Measurements from ENCODE around the gene TMEM9. TPM values are rescaled to one million over a fixed set of nuclear protein-coding genes. Genes with fewer than 3 reads are reported as not detected.

TMEM9 gene
- total and polyA plus RNA-seq, 2 experiments from 2014 or later: 70.3 to 81.0 TPM

DNA sequence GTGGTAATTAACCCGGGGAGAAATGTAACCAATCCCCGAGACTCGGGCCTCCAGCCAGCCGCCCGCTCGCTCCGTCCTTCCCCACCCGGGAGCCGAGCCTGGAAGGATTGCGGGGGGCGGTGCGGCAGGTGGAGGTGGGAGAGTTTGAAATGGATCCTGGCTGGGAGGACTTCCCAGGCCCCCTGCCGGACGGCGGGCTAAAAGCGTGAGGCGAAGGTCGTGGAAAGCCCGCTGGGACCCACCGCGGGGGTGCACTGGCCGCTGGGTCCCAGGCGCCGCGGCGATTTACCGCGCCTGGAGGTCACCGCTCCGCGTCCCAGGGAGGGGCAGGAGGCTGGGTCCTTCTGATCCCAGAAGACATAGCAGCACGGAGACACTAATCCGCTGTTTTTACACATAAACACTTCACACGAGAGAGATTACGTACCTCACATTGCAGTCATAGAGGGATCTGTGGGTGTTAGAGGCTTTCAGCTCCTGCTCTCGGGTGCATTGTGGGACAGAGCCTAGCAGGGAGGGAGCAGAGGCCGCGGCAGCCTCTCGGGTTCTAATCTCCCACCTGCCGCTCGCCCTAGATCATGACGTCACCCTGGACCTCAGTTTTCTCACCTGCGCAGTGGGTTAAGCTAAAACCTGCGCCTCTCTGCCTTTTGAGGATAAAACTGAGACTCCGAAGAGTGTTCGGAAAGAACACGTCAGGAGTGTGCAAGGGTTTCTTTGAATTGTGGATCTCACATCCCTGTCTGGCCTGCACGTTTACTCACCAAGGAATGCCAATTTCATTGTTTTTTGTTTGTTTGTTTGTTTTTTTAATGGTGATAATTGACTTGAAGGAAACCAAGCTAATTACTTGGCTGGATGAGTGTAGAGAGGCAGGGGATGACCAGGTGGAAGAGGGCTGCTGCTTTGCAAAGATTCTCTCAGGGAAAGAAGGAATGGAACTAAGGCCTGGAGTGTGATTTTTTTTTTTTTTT, 17.1 kb upstream of the TMEM9 start:
- H3K36me3 ChIP-seq (ENCODE audit: low read depth): no peaks in the 10 kb centered on the region
- H3F3A ChIP-seq (ENCODE audit: insufficient read depth): peaks cover 12% of the 10 kb centered on the region; the same call in 1 of the 2 replicates
- no peaks in the 10 kb centered on the region for H3K9me3 ChIP-seq (ENCODE audit: low read depth)
- H3K4me1 ChIP-seq (ENCODE audit: insufficient read depth): peaks cover 4% of the 10 kb centered on the region; the same call in 1 of the 2 replicates
- DNase-seq: peak; percentile 80
- H3K79me2 ChIP-seq (ENCODE audit: insufficient read depth): no peaks in the 10 kb centered on the region
- whole genome bisulfite sequencing, 2 experiments (ENCODE audit: low coverage in 1 of 2, low lambda C conversion rate in 2 of 2, missing lambda C conversion rate in 2 of 2): 14 to 16% methylated on average over 47 to 48 of the region's 48 CpGs
- H3K4me2 ChIP-seq (ENCODE audit: unreplicated experiment): peak overlapping the region; percentile 94
- peak overlapping the region; percentile 89 for H3K9ac ChIP-seq
- in situ Hi-C loops (cut with MboI): no loop called here
- H2AFZ ChIP-seq: peak overlapping the region; percentile 96
- H3K4me3 ChIP-seq: peak overlapping the region; percentile 87
- peak overlapping the region; percentile 70 for H3K27ac ChIP-seq
- H4K20me1 ChIP-seq (ENCODE audit: insufficient read depth): no peaks in the 10 kb centered on the region
- no peaks in the 10 kb centered on the region for H3K27me3 ChIP-seq (replicated peaks; ENCODE audit: insufficient read depth)
- H3K9me2 ChIP-seq (ENCODE audit: insufficient read depth): no peaks in the 10 kb centered on the region
- no peak for TF ChIP-seq EZH2 (IDR thresholded peaks at IDR 0.05; ENCODE audit: insufficient read depth, poor library complexity, severe bottlenecking)
- TF ChIP-seq EZH2phosphoT487 (IDR thresholded peaks at IDR 0.05; ENCODE audit: insufficient read depth, low read depth): no peak

- H3F3A ChIP-seq (ENCODE audit: insufficient read depth): peaks cover 12% of the 10 kb centered on the region; the same call in 1 of the 2 replicates
- H4K20me1 ChIP-seq (ENCODE audit: insufficient read depth): no peaks in the 10 kb centered on the region
- peak overlapping the region; percentile 70 for H3K27ac ChIP-seq
- peak overlapping the region; percentile 87 for H3K4me3 ChIP-seq
- no peaks in the 10 kb centered on the region for H3K27me3 ChIP-seq (replicated peaks; ENCODE audit: insufficient read depth)
- peaks cover 4% of the 10 kb centered on the region; the same call in 1 of the 2 replicates for H3K4me1 ChIP-seq (ENCODE audit: insufficient read depth)
- DNase-seq: peak; percentile 97
- no peak for TF ChIP-seq EZH2 (IDR thresholded peaks at IDR 0.05; ENCODE audit: insufficient read depth, poor library complexity, severe bottlenecking)
- peak; percentile 87; the same call in 1 of the 2 replicates for TF ChIP-seq EZH2phosphoT487 (IDR thresholded peaks at IDR 0.05; ENCODE audit: insufficient read depth, low read depth)
- H3K9me2 ChIP-seq (ENCODE audit: insufficient read depth): no peaks in the 10 kb centered on the region
- peak overlapping the region; percentile 89 for H3K9ac ChIP-seq
- H3K79me2 ChIP-seq (ENCODE audit: insufficient read depth): no peaks in the 10 kb centered on the region
- no peaks in the 10 kb centered on the region for H3K9me3 ChIP-seq (ENCODE audit: low read depth)
- peak overlapping the region; percentile 94 for H3K4me2 ChIP-seq (ENCODE audit: unreplicated experiment)
- peak overlapping the region; percentile 96 for H2AFZ ChIP-seq
- no peaks in the 10 kb centered on the region for H3K36me3 ChIP-seq (ENCODE audit: low read depth)
- in situ Hi-C loops (cut with MboI): no loop called here
- 1 to 2% methylated on average over 25 to 26 of the region's 26 CpGs for WGBS, 2 experiments (ENCODE audit: low coverage in 1 of 2, low lambda C conversion rate in 2 of 2, missing lambda C conversion rate in 2 of 2)
Measured at GRCh38 chr1:201170533-201171062, 16.3 kb upstream of the TMEM9 start.

GRCh38 chr1:201169971-201170532, 15.8 kb upstream of the TMEM9 start:
- TF ChIP-seq EZH2 (IDR thresholded peaks at IDR 0.05; ENCODE audit: insufficient read depth, poor library complexity, severe bottlenecking) (no peak), EZH2phosphoT487 (IDR thresholded peaks at IDR 0.05; ENCODE audit: insufficient read depth, low read depth) (no peak)
- H3K9ac ChIP-seq: peak overlapping the region; percentile 89

DNA sequence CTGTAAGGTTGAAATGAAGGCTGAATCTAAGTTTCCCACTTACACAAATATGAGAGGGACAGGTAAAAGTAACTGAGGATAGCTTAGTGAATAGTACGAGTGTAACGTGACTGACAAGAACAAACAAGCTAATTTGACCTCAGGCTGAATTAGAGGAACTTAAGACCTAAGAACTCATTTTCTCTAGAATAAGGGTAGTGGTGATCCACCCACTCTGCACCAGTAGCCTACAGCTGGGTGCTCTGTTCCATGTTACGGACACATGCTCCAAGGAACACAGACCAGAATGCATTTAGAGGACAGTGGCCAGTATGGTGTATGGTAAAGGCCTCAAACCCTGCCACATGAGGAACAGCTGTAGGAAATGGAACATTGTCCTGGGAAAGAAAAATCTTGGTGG, 14.9 kb upstream of the TMEM9 start:
- TF ChIP-seq EZH2 (IDR thresholded peaks at IDR 0.05; ENCODE audit: insufficient read depth, poor library complexity, severe bottlenecking) (no peak), EZH2phosphoT487 (IDR thresholded peaks at IDR 0.05; ENCODE audit: insufficient read depth, low read depth) (no peak)
- Histone ChIP-seq H3K36me3 (ENCODE audit: low read depth) (no peaks in the 10 kb centered on the region), H3K9me2 (ENCODE audit: insufficient read depth) (no peaks in the 10 kb centered on the region), H2AFZ (no peak overlapping the region), H3F3A (ENCODE audit: insufficient read depth) (peaks cover 12% of the 10 kb centered on the region; the same call in 1 of the 2 replicates), H3K9ac (no peak overlapping the region), H3K4me2 (ENCODE audit: unreplicated experiment) (no peak overlapping the region), H3K4me3 (no peak overlapping the region), H3K4me1 (ENCODE audit: insufficient read depth) (peaks cover 4% of the 10 kb centered on the region; the same call in 1 of the 2 replicates), H3K27me3 (replicated peaks; ENCODE audit: insufficient read depth) (no peaks in the 10 kb centered on the region), H3K79me2 (ENCODE audit: insufficient read depth) (no peaks in the 10 kb centered on the region), H3K9me3 (ENCODE audit: low read depth) (no peaks in the 10 kb centered on the region), H4K20me1 (ENCODE audit: insufficient read depth) (no peaks in the 10 kb centered on the region), H3K27ac (no peak overlapping the region)
- in situ Hi-C loops (cut with MboI): no loop called here
- WGBS, 2 experiments (ENCODE audit: low coverage in 1 of 2, low lambda C conversion rate in 2 of 2, missing lambda C conversion rate in 2 of 2): 67 to 68% methylated on average over 3 of the region's 3 CpGs
- no peak for DNase-seq

More at GRCh38 chr1:201169971-201170532, 15.8 kb upstream of the TMEM9 start:
- 94% methylated on average over 2 of the region's 2 CpGs for WGBS, 2 experiments (ENCODE audit: low coverage in 1 of 2, low lambda C conversion rate in 2 of 2, missing lambda C conversion rate in 2 of 2)
- peaks cover 4% of the 10 kb centered on the region; the same call in 1 of the 2 replicates for H3K4me1 ChIP-seq (ENCODE audit: insufficient read depth)
- in situ Hi-C loops (cut with MboI): no loop called here
- peak overlapping the region; percentile 87 for H3K4me3 ChIP-seq
- no peaks in the 10 kb centered on the region for H3K9me2 ChIP-seq (ENCODE audit: insufficient read depth)
- peak overlapping the region; percentile 96 for H2AFZ ChIP-seq
- H3K27ac ChIP-seq: peak overlapping the region; percentile 70
- H3K79me2 ChIP-seq (ENCODE audit: insufficient read depth): no peaks in the 10 kb centered on the region
- H3K27me3 ChIP-seq (replicated peaks; ENCODE audit: insufficient read depth): no peaks in the 10 kb centered on the region
- peak overlapping the region; percentile 48 for H3K4me2 ChIP-seq (ENCODE audit: unreplicated experiment)
- H4K20me1 ChIP-seq (ENCODE audit: insufficient read depth): no peaks in the 10 kb centered on the region
- peaks cover 12% of the 10 kb centered on the region; the same call in 1 of the 2 replicates for H3F3A ChIP-seq (ENCODE audit: insufficient read depth)
- H3K9me3 ChIP-seq (ENCODE audit: low read depth): no peaks in the 10 kb centered on the region
- DNase-seq: no peak
- H3K36me3 ChIP-seq (ENCODE audit: low read depth): no peaks in the 10 kb centered on the region
